ENCODE measurements around the gene HSPA12A.

Gene HSPA12A

DNA sequence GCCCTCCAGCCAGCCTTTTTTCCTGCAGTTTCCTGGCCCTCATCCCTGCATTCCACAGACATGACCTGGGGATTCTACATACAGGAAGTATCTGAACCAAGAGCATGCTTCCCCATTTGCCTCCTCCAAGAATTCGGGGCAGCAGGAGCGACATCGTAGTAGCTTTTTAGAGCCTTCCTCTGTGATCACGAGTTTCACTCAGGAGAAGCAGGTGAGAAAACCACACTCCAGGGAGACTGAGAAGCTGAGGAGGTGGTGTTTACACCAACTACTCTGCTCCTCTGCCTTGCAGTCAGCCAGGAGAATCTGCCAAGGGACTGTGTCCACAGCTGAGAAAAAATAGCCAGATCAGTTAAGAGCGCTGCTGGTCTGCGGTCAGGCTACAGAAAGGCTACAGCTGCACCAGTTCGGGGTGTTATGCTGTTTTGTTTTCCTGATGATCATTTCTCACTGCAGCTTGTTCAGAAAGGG lies 54.1 kb downstream of the HSPA12A start:
- Histone ChIP-seq H3K36me3 (ENCODE audit: control insufficient read depth, low read length) (no peaks in the 10 kb centered on the region), H3F3A (ENCODE audit: control insufficient read depth, insufficient read depth) (no peaks in the 10 kb centered on the region), H3K4me1 (ENCODE audit: control insufficient read depth, low read length) (no peaks in the 10 kb centered on the region), H4K20me1 (ENCODE audit: control insufficient read depth, insufficient read depth, low read depth, low read length) (no peaks in the 10 kb centered on the region), H3K4me3 (ENCODE audit: low read length) (no peak overlapping the region), H3K27ac (ENCODE audit: low read depth, low read length) (no peak overlapping the region), H3K9me2 (replicated peaks; ENCODE audit: control insufficient read depth, low read length) (no peaks in the 10 kb centered on the region), H3K79me2 (ENCODE audit: control insufficient read depth, low read length) (no peaks in the 10 kb centered on the region), H3K4me2 (ENCODE audit: low read length) (no peak overlapping the region), H3K27me3 (ENCODE audit: control insufficient read depth, low read length) (no peaks in the 10 kb centered on the region), H3K9me3 (ENCODE audit: control insufficient read depth, insufficient read depth, low read length) (no peaks in the 10 kb centered on the region)
- no peak for TF ChIP-seq EZH2phosphoT487 (IDR thresholded peaks at IDR 0.05; ENCODE audit: borderline replicate concordance, low read length)
- TF ChIP-seq CTCF (IDR thresholded peaks at IDR 0.05; ENCODE audit: low read depth, low read length, poor library complexity, severe bottlenecking), result no peak

DNA sequence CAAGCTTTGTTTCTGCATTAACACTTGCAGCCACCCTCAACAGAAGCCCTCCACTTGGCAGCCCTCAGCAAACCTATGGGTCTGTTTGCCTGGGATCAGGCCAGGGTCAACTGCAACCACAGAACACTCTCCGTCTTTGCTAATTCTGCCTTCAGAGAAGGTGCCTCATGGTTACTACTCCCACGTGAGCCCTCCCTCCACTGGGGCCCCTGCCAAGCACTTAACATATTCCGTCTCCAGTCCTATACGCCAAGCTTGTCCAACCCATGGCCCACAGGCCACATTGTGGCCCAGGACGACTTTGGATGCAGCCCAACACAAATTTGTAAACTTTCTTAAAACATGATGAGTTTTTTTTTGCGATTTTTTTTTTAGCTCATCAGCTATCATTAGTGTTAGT lies 54.7 kb downstream of the HSPA12A start:
- H4K20me1 ChIP-seq (ENCODE audit: control insufficient read depth, insufficient read depth, low read depth, low read length), result no peaks in the 10 kb centered on the region
- H3K27me3 ChIP-seq (ENCODE audit: control insufficient read depth, low read length), result no peaks in the 10 kb centered on the region
- TF ChIP-seq CTCF (IDR thresholded peaks at IDR 0.05; ENCODE audit: low read depth, low read length, poor library complexity, severe bottlenecking), result no peak
- TF ChIP-seq EZH2phosphoT487 (IDR thresholded peaks at IDR 0.05; ENCODE audit: borderline replicate concordance, low read length), result no peak
- H3K27ac ChIP-seq (ENCODE audit: low read depth, low read length), result no peak overlapping the region
- H3K9me2 ChIP-seq (replicated peaks; ENCODE audit: control insufficient read depth, low read length), result no peaks in the 10 kb centered on the region
- H3K9me3 ChIP-seq (ENCODE audit: control insufficient read depth, insufficient read depth, low read length), result no peaks in the 10 kb centered on the region
- no peaks in the 10 kb centered on the region for H3F3A ChIP-seq (ENCODE audit: control insufficient read depth, insufficient read depth)
- no peaks in the 10 kb centered on the region for H3K4me1 ChIP-seq (ENCODE audit: control insufficient read depth, low read length)
- no peak overlapping the region for H3K4me2 ChIP-seq (ENCODE audit: low read length)
- no peak overlapping the region for H3K4me3 ChIP-seq (ENCODE audit: low read length)
- no peaks in the 10 kb centered on the region for H3K36me3 ChIP-seq (ENCODE audit: control insufficient read depth, low read length)
- H3K79me2 ChIP-seq (ENCODE audit: control insufficient read depth, low read length), result no peaks in the 10 kb centered on the region

- H3K79me2 ChIP-seq (ENCODE audit: control insufficient read depth, low read length), result no peaks in the 10 kb centered on the region
- no peaks in the 10 kb centered on the region for H3K9me2 ChIP-seq (replicated peaks; ENCODE audit: control insufficient read depth, low read length)
- no peaks in the 10 kb centered on the region for H3K36me3 ChIP-seq (ENCODE audit: control insufficient read depth, low read length)
These were observed 55.7 kb downstream of the HSPA12A start for GRCh38 chr10:116686632-116687031.

More at GRCh38 chr10:116686632-116687031, 55.7 kb downstream of the HSPA12A start:
- H4K20me1 ChIP-seq (ENCODE audit: control insufficient read depth, insufficient read depth, low read depth, low read length), result no peaks in the 10 kb centered on the region
- H3K4me3 ChIP-seq (ENCODE audit: low read length), result no peak overlapping the region
- H3F3A ChIP-seq (ENCODE audit: control insufficient read depth, insufficient read depth), result no peaks in the 10 kb centered on the region
- H3K4me1 ChIP-seq (ENCODE audit: control insufficient read depth, low read length), result no peaks in the 10 kb centered on the region
- no peaks in the 10 kb centered on the region for H3K27me3 ChIP-seq (ENCODE audit: control insufficient read depth, low read length)
- H3K27ac ChIP-seq (ENCODE audit: low read depth, low read length), result no peak overlapping the region
- TF ChIP-seq CTCF (IDR thresholded peaks at IDR 0.05; ENCODE audit: low read depth, low read length, poor library complexity, severe bottlenecking) (no peak), EZH2phosphoT487 (IDR thresholded peaks at IDR 0.05; ENCODE audit: borderline replicate concordance, low read length) (no peak)
- H3K4me2 ChIP-seq (ENCODE audit: low read length), result no peak overlapping the region
- no peaks in the 10 kb centered on the region for H3K9me3 ChIP-seq (ENCODE audit: control insufficient read depth, insufficient read depth, low read length)

All from DOHH2 (cell line).